ENCODE measurements around the gene ZBED4.

Gene ZBED4

DNA sequence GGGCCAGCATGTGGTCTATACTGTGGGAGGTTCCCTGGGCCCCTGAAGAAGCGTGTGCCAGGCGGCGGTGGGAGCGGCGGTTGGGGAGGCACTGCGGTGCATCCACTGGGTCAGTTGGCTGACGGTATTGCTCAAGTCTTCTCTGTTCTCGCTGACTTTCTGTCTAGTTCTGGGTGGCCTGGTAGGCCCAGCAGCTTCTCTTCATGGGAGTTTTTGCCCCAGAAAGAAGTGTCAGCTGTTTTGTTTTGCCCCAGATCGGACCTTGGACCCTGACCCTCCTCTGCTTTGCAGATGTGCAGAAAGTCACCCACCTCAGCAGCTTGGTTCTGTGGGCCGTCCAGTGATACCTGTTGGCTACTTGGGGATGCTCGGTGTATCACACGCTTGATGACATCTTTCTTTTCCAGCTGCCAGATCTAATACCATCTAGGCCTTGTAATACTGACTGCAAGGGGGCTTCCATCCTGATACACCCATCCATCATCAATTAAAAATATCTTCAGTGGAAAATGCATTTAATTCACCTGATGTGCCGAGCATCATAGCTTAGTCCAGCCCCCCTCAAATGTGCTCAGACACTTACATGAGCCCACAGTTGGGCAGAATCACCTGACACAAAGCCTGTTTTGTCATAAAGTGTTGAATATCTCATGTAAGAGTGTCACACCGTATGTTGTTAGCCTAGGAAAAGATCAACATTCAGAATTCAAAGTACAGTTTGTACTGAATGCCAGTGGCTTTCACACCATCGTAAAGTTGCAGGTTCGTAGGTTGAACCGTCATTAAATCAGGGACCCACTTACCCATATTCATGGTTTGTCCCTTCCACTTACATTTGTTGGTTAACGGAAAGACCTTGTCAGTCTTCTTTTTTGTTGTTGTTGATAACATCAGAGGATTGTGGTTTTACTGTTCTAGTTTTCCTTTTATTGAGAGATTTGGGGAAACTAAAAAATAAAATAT, 13.9 kb downstream of the ZBED4 start:
- TF ChIP-seq, protein P1, sequence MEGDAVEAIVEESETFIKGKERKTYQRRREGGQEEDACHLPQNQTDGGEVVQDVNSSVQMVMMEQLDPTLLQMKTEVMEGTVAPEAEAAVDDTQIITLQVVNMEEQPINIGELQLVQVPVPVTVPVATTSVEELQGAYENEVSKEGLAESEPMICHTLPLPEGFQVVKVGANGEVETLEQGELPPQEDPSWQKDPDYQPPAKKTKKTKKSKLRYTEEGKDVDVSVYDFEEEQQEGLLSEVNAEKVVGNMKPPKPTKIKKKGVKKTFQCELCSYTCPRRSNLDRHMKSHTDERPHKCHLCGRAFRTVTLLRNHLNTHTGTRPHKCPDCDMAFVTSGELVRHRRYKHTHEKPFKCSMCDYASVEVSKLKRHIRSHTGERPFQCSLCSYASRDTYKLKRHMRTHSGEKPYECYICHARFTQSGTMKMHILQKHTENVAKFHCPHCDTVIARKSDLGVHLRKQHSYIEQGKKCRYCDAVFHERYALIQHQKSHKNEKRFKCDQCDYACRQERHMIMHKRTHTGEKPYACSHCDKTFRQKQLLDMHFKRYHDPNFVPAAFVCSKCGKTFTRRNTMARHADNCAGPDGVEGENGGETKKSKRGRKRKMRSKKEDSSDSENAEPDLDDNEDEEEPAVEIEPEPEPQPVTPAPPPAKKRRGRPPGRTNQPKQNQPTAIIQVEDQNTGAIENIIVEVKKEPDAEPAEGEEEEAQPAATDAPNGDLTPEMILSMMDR (IDR thresholded peaks at IDR 0.05; ENCODE audit: borderline replicate concordance, insufficient read depth, low read depth, low read length): no peak

DNA sequence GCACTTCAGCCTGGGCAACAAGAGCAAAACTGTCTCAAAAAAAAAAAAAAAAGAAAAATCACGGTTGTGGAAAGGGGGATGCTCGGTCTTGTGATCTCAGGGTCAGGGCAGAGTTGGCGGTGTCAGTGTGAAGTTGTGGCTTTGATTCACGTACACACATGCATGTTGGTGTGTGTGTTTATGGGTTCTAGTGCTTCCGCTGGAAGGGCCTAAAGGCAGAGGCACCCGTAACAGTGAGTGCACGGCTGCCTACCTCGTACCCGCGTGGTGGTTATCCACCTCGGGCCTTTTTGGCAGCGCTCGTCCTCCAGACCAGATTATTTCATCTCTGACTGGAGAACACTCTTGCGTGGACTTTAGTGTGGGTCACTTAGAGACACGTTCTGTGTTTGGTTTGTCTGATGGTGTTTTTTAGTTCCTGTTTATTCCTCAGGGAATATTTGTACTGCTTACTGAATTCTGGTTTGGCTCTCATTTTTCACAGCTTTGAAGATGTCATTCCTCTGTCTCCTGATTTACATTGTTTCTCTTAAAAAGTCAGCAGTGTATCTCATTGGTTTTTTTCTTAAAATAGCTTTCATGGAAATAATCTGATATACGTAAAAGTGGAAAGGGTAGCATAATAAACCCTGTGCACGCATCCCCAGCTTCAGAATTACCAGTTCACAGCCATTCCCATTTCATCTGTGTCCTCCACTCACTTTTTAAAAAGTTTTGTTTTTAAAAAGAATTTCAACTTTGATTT, 15.6 kb downstream of the ZBED4 start:
- TF ChIP-seq, protein P1 (IDR thresholded peaks at IDR 0.05; ENCODE audit: borderline replicate concordance, insufficient read depth, low read depth, low read length): no peak
- H3K4me3 ChIP-seq (ENCODE audit: low read depth, low read length): no peak overlapping the region

More for the DNA sequence above, 13.9 kb downstream of the ZBED4 start:
- no peak overlapping the region for H3K4me3 ChIP-seq (ENCODE audit: low read depth, low read length)

DNA sequence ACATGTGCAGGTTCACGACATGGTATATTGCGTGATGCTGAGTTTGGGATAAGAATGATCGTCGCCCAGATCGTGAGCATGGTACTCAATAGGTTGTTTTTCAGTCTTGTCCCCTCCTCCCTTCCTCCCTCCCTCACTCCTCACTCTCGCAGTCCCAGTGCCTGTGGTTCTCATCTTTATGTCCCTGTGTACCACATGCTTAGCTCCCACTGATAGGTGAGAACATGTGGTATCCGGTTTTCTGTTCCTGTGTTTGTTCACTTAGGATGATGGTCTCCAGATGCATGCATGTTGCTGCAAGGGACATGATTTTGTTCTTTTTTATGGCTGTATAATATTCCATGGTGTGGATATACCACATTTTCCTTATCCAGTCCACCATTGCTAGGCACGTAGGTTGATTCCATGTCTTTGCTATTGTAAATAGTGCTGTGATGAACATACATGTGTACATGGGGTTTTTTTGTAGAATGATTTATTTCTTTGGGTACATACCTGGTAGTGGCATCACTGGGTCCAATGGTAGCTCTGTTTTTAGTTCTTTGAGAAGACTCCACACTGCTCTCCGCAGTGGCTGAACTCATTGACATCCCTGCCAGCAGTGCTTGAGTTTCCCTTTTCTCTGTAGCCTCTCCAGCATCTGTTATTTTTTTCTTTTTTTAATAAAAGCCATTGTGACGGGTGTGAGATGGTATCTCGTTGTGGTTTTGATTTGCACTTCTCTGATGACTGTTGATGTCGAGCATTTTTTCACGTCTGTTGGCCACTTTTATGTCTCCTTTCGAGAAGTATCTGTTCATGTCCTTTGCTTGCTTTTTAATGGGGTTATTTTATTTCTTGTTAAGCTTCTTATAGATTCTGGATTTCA, 16.4 kb downstream of the ZBED4 start:
- no peak overlapping the region for H3K4me3 ChIP-seq (ENCODE audit: low read depth, low read length)
- TF ChIP-seq, protein P1 (IDR thresholded peaks at IDR 0.05; ENCODE audit: borderline replicate concordance, insufficient read depth, low read depth, low read length): no peak

DNA sequence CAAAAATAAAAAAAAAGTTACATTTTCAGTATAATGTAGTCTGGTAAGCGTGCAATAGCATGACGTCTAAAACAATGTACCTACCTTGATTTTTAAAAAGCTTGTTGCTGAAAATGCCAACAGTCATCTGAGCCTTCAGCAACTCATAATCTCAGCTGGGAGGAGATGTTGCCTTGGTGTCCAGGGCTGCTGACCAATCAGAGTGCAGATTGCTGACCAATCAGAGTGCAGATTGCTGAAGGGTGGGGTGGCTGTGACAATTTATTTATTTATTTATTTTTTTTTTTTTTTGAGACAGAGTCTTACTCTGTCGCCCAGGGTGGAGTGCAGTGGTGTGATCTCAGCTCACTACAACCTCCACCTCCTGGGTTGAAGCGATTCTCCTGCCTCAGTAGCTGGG, 17.8 kb downstream of the ZBED4 start:
- TF ChIP-seq, protein P1 (IDR thresholded peaks at IDR 0.05; ENCODE audit: borderline replicate concordance, insufficient read depth, low read depth, low read length): no peak
- H3K4me3 ChIP-seq (ENCODE audit: low read depth, low read length): no peak overlapping the region

DNA sequence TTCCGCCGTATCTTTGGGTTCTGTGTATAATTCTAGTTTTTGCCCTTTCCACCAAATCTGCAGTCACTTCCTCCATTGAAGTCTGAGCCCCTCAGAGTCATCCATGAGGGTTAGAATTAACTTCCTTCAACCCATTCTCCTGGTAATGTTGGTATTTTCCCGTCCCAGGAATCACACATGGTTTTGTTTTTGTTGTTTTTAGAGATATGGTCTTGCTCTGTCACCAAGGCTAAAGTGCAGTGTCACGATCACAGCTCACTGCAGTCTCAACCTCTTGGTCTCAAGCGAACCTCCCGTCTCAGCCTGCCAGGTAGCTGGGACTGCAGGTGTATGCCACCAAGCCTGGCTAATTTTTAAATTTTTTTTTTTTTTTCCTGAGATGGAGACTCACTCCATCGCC, 18.7 kb downstream of the ZBED4 start:
- no peak overlapping the region for H3K4me3 ChIP-seq (ENCODE audit: low read depth, low read length)
- TF ChIP-seq, protein P1 (IDR thresholded peaks at IDR 0.05; ENCODE audit: borderline replicate concordance, insufficient read depth, low read depth, low read length): no peak

DNA sequence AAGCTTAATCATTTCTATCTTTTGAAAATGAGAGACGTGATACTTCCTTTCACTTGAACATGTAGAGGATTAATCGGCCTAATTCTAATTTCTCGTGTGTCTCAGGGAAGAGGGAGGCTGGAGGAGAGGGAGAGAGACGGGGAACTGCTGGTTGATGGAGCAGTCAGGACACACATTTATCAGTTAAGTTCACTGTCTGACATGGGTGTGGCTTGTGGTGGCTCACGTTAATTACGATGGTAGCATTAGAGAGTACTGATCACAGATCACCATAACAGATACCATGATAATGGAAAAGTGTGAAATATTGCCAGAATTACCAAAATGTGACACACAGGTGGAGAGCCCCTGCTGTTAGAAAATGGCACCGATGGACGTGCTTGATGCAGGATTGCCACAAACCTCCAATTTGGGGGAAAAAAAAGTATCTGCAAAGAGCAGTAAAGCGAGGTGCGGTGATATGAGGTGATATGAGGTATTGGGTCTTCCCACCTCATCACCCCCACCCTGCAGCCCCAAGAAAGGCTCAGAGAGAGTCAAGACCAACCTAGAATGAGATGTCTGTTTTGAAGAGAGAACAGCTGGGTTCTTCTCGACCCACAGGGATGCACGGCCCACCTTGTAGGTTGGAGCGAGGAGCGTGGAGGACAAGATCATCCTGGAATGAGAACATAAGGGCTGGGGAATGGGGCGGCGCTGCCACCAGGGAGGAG, 19.7 kb downstream of the ZBED4 start:
- TF ChIP-seq, protein P1 (IDR thresholded peaks at IDR 0.05; ENCODE audit: borderline replicate concordance, insufficient read depth, low read depth, low read length): no peak
- no peak overlapping the region for H3K4me3 ChIP-seq (ENCODE audit: low read depth, low read length)
